Fibroblast of lung (primary cell): ENCODE results near the gene RASGEF1C.

Source experiments
- CTCF ChIP-seq, 2 donors: IDR thresholded peaks in 1 of 2; conservative IDR thresholded peaks in 1 of 2; 1 replicate in 1 of 2; 2 replicates in 1 of 2; pipeline ENCODE4 v1.5.1; 2011 to 2012; ENCODE audit warnings: low read length in 2 of 2, control low read depth in 1 of 2, inconsistent platforms in 1 of 2, low read depth in 1 of 2, mild to moderate bottlenecking in 1 of 2
- EZH2 ChIP-seq: IDR thresholded peaks from 2 replicates; pipeline ENCODE4 v1.5.1; 2012; ENCODE audit warnings: low read length, control low read depth, mild to moderate bottlenecking; ENCODE audit errors: missing control alignments

- TF ChIP-seq CTCF (conservative IDR thresholded peaks at IDR 0.05 in 1 of 2, IDR thresholded peaks at IDR 0.05 in 1 of 2; ENCODE audit: low read depth in 1 of 2, low read length in 2 of 2): no peak
- no peak for TF ChIP-seq EZH2
These were observed 105.4 kb downstream of the RASGEF1C start for GRCh38 chr5:180103487-180104167.
